HG02623 (cell line): ENCODE measurements around the gene WDR27.
A peak's percentile ranks its signal among the peaks of the same experiment; 100 is the strongest.
"Not testable (repeated sequence)": the region's sequence is repeated elsewhere in the genome, so short reads cannot be mapped to it uniquely, and the experiment has no call there.

Source experiments
- ATAC-seq: cut with Tn5 transposase; IDR thresholded peaks from one replicate; pipeline ENCODE4 v1.9.1; 2021; ENCODE audit warnings: moderate library complexity; ENCODE audit not compliant: unreplicated experiment

The WDR27 gene

DNA sequence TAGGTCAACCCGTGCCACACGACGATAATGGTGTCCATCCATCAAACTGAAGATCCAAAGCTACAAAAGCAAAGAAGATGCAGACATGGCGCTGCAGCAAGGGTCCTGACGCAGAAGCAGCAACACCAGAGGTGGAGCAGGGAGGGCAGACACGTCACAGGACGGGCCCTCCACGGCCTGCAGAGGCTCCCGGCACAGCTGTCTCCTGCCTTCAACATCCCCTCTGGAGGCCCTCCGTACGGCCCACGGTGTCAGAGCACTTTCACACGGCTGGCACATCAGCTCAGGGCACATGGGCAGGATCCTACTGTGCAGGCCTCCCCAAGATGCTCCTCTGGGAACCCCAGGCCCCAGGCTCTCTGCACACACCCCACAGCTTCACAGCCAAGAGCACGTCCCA lies 37.6 kb downstream of the WDR27 start:
- no peak for ATAC-seq

DNA sequence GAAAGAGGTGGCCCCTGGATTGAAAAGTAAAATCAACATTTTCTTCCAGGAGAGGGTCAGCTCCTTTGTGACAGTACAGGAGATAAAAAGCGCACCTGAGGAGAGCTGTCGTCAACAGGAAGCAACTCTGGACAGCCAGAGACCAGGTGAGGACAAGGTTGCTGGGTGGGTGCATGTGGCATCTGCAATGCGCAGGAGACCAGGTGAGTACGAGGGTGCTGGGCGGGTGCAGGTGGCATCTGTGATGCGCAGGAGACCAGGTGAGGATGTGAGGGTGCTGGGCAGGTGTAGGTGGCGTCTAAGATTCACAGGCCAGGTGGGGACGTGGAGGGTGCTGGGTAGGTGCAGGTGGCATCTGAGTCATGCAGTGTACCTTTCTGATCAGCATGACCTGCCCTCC lies 38.4 kb downstream of the WDR27 start:
- no peak for ATAC-seq

DNA sequence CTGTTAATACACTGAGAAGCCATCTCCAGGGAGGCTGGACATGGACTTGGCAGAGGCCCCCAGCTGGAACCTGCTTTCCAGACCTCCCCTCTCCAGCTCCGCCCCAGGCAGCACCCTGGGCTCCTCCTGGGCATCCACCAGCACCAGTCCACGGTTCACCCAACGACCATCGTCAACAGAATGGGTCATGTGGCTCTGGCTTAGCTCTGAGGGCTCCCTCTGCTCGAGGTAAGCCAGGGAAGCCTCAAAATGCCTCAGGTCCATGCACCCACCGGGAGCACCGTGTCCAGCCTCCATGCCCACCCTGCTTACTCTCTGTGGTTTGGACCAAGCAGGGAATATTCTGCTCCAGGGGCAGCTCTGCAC lies 40.5 kb downstream of the WDR27 start:
- no peak for ATAC-seq

DNA sequence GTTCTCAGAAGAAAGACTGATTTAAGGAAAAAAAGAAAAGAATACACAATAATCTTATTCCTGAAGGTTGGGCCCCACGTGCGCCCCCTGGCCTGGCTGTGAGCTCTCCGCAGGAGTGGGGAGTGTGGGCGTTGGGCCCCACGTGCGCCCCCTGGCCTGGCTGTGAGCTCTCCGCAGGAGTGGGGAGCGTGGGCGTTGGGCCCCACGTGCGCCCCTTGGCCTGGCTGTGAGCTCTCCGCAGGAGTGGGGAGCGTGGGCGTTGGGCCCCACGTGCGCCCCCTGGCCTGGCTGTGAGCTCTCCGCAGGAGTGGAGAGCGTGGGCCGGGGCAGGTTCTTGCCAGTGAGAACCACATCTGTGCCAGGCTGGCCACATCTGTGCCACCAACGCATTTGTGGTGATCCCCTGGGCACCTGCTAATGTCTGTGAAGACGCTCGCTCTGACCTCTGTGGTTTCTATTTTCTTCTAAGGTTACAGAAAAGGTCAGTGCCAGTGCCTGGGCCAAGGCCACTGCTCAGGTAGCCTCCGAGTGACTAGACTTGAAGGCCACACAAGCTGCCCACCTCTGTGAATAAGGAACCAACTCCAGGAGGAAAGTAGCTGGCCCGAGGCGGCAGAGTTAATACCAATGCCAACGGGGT lies 41.0 kb downstream of the WDR27 start:
- no peak for ATAC-seq

DNA sequence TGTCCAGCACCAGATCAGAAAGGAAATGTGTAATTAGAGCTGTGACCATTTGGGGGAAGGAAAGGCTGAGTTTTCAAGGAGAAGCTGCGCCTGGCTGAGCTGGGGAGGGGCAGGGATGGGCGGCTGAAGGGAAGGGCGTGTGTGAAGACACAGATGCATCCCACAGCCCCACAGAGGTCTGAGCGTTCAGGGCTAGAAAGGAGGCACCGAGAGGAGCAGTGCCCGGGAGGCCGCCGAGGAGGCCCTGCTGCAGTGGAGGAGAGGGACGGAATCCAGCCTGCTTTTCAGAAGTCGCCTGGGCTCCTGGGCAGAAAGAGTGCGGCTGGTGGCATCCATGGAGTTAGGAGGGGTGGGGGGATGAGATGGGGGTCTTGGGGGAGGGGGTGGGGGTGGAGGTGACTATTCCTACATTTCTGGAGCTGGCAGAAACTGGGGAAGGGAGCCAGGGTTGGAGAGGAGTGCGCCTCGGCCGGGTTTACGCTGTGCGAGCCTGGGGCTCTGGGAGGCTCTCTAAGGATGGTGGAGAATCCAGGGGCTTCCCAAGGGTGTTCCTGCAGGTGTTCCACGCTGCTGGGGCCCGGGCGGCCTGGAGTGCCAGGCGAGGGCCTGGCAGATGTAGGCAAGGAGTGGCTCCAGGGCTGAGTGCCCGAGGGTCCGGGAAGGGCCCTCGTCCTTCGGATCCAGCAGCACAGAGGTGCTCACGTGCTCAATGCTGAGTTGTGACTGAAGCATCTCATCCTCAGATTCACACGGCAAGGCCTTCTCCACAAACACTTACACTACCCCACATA lies 41.8 kb downstream of the WDR27 start:
- ATAC-seq, result no peak

DNA sequence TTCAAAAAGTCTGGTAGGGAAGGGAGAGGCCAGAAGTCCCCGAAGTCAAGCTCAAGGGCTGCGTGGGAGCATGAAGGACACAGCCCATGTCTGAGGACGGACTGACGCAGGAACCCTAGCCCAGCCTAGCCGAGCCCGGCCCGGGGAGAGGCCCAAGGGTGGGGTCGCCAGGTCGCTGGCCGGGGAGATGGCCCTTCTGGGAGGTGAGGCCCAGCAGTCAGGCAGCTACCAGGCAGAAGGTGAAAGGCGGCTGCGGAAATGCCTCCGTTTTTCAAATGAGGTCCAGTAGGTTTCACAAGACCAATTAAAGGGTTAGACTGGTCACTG lies 44.6 kb downstream of the WDR27 start:
- no peak for ATAC-seq

DNA sequence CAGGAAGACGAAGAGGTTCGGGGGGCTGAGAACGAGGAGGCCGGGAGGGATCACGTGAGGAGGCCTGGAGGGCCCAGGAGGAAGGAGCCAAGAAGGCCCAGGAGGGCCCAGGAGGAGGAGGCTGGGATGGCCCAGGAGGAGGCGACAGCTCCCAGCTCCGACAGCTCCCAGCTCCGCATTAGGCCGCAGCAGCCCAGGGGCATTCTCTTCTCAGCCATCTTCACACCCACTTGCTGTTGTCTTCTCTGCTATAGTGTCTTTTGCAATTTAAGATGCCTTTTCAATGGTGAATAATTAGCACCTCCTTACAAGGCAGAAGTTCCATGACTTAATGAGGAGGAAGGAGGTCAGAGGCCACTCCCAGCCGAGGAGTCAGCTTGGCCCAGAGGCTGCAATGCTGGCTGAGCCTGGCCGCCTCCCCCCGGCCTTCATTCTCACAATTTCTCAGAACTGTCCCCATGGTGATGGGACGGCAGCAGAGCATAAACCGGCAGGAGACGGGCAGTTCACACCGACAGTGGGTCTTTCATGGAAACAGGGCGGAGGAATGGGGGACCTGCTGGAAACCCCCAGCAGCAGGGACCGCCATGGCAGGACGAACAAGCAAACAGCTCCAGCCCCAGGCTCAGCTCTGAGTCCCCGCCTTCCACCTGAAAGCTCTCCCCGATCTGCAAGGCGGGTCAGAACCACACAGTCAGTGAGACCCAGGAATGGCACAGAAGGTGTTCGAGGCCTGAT lies 45.1 kb downstream of the WDR27 start:
- no peak for ATAC-seq

DNA sequence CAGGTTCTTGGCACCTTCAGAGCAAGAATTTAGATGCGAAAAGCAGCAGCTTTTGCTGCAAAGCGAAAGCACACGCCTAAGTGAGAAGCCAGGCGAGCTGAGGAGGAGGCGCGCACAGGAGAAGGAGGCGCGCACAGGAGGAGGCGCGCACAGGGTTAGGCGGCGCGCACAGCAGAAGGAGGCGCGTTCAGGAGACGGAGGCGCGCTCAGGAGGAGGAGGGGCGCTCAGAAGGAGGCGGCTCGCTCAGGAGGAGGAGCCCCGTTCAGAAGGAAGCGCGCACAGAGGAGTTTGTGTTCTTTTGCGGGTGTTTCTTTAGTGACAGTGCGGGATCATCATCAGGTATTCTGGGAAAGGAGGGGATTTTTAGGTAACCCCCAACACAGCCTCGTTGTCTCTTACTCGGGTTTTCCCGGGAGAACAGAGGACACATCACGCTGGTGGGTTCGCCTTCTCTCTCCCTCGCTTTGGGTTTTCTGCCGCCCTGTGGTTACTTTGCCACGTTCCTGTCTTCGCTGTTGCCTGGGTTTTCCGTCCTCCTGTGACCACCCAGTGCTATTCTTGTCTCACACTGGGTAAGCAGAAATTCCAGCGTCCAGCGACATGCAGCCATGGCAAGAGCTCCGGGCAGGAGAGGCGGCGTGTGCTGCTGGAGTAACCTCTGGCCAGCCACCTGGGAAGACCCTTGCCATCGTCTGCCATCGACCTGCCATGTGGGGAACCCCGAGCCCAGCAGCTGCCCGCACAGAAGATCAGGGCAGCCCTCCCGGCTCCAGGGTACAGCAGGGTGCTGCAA lies 47.0 kb downstream of the WDR27 start:
- peak; percentile 91 for ATAC-seq

DNA sequence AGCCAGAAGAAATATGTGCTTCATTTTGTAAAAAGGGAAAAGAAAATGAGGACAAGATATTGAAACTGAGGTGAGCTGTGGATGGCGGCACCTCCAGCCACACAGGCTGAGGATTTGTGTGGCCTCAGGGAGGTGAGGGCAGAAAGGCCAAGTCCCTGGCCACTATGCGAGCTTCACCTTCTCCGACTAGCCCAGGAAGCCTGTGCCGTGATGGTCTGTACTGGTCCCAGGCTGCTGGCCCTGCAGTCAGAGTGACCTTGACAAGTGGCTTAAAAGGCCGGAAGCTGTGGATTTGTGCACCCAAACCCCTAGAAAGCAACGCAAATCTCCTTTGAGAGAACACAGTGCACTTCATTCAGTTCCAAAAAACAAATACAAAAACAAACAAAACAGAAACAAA lies 48.1 kb downstream of the WDR27 start:
- ATAC-seq, result no peak

DNA sequence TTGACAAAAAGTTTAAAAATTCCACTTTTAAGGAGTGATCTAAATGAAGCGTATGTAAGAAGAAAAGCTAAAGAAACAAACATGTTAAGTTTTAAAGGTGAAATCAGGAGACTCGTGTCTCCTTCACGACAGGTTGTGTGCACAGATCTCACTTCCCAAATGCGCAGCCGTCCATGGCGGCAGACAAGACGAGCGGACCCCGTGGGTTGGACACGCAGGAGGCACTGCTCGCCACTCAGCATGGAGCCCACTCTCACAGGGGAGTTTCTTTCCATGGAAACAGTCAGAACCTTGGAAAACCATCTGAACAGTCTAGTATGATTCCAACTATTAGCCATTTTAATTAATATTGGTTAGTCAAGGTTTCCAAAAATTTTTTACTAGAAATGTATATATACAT lies 48.9 kb downstream of the WDR27 start:
- ATAC-seq, result no peak

DNA sequence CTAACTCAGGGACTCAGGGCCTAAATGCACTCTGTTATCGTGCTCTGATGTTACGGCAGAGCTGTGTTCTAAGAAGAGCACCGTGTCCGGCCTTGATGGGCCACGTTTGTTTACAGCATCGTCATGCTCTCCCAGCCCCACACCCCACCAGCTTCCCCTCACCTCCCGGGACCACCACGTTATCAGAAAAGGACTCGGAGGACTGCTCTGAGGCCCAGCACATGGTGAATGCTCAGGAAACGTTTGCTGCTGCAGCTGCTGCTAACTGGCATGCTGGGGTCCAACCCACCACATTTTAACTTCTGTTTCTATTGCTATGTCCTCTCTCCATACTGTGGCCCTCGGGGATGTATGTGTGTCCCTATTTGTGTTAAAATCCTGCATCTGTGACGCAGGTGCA lies 50.3 kb downstream of the WDR27 start:
- no peak for ATAC-seq

DNA sequence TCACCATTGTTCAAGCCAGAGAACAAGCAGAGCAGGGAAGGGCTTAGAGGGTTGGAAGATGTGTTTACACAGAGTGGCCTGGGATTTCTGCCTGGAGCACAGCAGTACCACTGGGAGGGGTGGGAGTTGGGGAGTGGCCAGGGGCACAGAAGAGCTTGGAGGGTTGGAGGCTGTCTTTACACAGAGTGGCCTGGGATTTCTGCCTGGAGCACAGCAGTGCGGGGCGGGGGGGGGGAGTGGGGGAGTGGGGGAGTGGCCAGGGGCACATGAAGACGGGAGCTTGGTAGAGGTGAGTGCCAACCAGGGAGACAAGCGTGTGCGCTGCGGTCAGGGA lies 50.9 kb downstream of the WDR27 start:
- no peak for ATAC-seq

DNA sequence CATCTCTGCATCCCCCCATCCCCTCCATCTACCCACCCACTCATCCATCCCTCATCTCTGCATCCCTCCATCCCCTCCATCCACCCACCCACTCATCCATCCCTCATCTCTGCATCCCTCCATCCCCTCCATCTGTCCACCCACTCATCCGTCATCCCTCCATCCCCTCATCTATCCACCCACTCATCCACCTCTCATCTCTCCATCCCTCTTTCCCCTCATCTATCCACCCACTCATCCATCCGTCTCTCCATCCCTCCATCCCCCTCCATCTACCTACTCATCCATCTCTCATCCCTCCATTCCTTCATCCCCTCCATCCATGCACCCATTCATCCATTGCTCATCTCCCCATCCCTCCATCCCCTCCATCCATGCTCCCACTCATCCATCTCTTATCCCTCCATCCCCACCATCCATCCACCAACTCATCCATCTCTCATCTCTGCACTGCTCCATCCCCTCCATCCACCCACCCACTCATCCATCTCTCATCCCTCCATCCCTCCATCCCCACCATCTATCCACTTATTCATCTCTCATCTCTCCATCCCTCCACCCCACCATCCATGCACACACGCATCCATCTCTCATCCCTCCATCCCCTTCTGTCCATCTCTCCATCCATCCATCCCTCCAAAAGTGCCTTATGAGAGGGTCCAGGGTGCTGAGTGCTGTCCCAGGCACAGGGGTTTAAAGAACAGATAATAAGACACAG lies 51.4 kb downstream of the WDR27 start:
- ATAC-seq, result no peak

DNA sequence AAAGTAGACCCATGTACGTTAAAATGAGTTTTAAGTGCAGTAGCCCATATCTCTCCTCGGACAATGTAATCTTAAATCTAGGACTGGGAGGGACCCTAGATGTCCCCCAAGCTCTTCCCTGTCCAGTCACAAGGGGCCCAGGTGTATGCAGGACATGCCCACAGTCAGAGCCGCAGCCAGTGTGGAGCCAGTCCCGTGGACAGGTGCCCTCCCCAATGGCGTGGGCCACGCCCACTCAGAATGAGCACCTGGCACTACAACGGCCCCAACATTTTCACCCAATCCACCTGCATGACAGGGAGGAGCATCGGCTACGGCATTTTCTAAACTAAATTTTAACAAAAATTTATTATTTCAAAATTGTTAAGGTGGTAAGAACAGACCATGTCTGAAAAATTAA lies 53.2 kb downstream of the WDR27 start:
- ATAC-seq, result no peak

DNA sequence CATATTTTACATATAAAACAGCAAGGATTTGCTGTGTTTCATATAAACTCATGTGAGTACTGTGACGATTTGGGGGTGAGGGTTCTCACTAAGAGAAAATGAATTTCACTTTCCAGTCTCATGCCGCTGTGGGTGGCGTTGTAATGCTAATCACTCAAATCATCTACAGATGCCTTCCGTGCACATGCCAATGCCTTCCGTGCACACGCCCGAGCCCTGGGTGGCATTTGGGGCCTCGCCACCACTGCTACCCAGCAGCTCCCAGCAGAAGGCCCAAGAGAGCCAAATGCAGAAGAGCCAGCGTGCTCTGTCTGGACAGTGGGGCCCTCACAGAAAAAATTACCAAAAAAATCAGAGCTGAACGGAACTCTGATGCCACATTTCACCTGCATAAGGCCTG lies 53.7 kb downstream of the WDR27 start:
- ATAC-seq, result no peak

DNA sequence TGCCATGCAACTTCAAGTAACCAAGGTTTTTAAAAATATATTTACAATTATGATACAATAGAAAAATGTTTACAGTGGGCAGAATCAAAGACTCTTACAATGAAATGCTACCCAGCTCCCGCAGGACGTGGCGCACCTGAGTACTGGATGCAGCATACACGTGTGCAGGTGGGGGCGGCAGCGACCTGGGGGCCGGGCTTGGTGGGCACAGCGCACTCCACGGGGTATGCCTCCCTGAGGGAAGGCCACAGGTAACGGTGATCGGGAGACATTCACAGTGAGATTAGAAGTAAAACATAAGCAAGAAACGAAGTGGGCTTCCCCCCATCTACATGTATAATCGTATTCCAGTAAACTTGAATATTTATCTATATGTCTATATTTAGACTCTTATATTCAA lies 54.2 kb downstream of the WDR27 start:
- no peak for ATAC-seq

DNA sequence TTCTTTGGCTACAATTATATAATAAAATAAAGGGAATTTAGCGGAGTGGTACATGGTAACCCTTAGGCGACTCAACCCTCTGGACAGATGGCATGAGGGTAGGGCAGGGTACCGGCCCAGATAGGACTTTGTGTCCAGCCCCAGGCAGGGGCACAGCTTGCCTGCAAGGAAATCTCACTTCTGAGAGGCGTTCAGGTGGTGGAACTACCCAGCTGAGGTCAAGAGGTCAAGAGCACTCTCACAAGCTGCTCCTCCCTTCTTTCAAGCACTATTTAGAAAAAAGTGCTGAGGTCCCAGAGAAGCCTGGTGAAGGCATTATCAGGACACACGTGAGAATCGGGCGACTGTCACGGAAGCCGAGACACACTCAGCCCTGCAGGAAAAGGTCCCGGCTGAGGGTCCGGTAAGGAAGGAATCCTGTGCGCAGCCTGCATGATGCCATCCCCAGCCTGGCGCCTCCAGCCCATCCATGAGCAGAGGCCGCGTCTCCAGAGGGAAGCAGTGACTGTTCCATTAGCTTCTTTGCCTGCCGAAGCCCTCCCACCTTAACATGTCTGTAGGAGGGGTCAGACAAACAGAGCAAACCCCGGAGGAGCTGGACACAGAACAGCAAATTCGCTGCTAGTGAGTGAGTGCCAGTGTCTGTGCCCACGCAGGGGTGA lies 54.8 kb downstream of the WDR27 start:
- no peak for ATAC-seq

DNA sequence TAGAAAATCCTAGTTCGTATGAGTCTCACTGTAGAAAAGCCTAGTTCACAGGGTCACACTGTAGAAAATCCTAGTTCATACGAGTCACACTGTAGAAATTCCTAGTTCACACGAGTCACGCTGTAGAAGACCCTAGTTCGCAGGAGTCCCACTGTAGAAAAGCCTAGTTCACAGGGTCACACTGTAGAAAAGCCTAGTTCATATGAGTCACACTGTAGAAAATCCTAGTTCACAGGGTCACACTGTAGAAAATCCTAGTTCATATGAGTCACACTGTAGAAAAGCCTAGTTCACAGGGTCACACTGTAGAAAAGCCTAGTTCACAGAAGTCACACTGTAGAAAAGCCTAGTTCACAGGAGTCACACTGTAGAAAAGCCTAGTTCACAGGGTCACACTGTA lies 56.4 kb downstream of the WDR27 start:
- not testable (repeated sequence) for ATAC-seq

DNA sequence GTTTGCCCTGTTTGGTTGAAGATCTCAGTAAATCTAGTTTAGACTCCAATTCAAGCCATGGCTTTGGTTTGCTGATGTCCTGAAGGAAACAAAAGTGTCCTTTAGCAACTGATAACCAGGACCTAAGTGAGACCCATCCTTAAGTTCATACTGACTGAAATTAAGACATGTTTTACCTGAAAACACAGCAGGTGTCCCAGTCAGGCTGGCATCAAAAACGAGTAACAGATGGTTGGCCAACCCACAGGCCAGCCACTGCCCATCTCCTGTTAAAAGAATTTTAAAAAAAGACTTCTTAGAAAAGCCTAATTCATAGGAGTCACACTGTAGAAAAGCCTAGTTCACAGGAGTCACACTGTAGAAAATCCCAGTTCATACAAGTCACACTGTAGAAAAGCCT lies 58.3 kb downstream of the WDR27 start:
- ATAC-seq, result no peak

DNA sequence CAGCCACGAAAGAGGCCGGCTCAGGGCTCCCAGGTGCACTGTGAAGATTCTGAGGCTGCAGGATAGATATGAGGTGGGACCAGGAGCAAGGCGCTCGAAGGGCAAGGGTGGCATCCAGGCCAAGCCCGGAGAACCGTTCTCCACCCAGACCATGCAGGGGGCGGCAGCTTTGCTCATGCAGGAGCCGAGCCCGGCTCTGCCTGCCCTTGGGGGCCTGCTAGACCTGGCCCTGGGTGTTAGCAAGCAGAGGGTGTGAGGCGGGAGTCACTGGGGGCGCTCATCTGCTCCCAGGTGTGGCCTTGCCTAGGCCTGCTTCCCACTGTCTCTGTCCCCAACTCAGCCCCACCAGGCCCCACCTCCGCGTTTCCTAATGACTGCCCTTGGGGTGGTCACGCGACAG lies 59.4 kb downstream of the WDR27 start:
- no peak for ATAC-seq
